K562 (cell line): Measurements from ENCODE around the gene NBPF4. TPM values are rescaled to one million over a fixed set of nuclear protein-coding genes. Genes with fewer than 3 reads are reported as not detected.

Source experiments
- HDAC6 ChIP-seq: IDR thresholded peaks from 2 replicates; pipeline ENCODE4 v1.6.1; 2012; ENCODE audit warnings: low read depth, mild to moderate bottlenecking, control low read depth, inconsistent platforms, low read length, moderate library complexity
- MAFK ChIP-seq: IDR thresholded peaks from 2 replicates; pipeline ENCODE4 v1.6.1; 2011; ENCODE audit warnings: low read length, improper control_type of control experiment
- MTF1 ChIP-seq: fragments of 250-450 bp; sonication (Bioruptor Pico); IDR thresholded peaks from 2 replicates; pipeline ENCODE4 v1.9.0; 2021; ENCODE audit warnings: moderate library complexity, mild to moderate bottlenecking, inconsistent platforms, borderline replicate concordance
- NCOR1 ChIP-seq: fragments of 450-650 bp; IDR thresholded peaks from 2 replicates; pipeline ENCODE4 v1.6.1; 2016; ENCODE audit warnings: mild to moderate bottlenecking, moderate library complexity
- POLR2AphosphoS5 ChIP-seq: IDR thresholded peaks from 2 replicates; pipeline ENCODE4 v1.6.1; 2011; ENCODE audit warnings: mild to moderate bottlenecking, low read depth, low read length, moderate library complexity; ENCODE audit not compliant: control insufficient read depth, insufficient read depth
- PRPF4 ChIP-seq: fragments of 200-400 bp; formaldehyde crosslinking; IDR thresholded peaks from one replicate; pipeline ENCODE4 v1.6.1; 2017; ENCODE audit warnings: low read length, low read depth, mild to moderate bottlenecking; ENCODE audit not compliant: insufficient read depth, poor library complexity, severe bottlenecking
- SMARCA4 ChIP-seq: fragments of 450-650 bp; IDR thresholded peaks from 2 replicates; pipeline ENCODE4 v1.6.1; 2016
- TCF3 ChIP-seq: sonication (generic); formaldehyde crosslinking; IDR thresholded peaks from 2 replicates; pipeline ENCODE4 v1.4.0; 2020; ENCODE audit warnings: mild to moderate bottlenecking, missing genetic modification reagents
- polyA plus RNA-seq, 8 experiments: library from polyadenylated mRNA; depleted of rRNA in 4 of 8; stranded (reverse) in 5 of 8; unstranded in 3 of 8; fragments of >200 nt; fragmentation: Nextera tagmentation in 2 of 8; fragmentation: Illumina TruSeq in 1 of 8; extraction: Ambion mirVana in 2 of 8; extraction: Trizol in 1 of 8; gene quantifications; 2 replicates each; pipeline versions ENCODE4 v1.2.1 to v1.2.3, GENCODE V29; 2011 to 2014; ENCODE audit warnings: inconsistent platforms in 1 of 8, missing spikeins in 1 of 8
- total RNA-seq, 7 experiments: library from RNA; depleted of rRNA in 6 of 7; stranded (reverse); fragments of >200 nt in 6 of 7; fragmentation: Illumina TruSeq in 2 of 7; extraction: Trizol in 2 of 7; gene quantifications; 2 replicates each; pipeline versions ENCODE4 v1.2.1 to v1.2.3, GENCODE V29; 2011 to 2021; ENCODE audit warnings: low replicate concordance in 1 of 7
- TF ChIP-seq, protein P1 (sequence below): IDR thresholded peaks from 2 replicates; pipeline ENCODE4 v1.6.1; 2014; ENCODE audit warnings: antibody characterized with exemption
- TF ChIP-seq, protein P2 (sequence below): fragments of 450-650 bp; formaldehyde crosslinking; IDR thresholded peaks from 2 replicates; pipeline ENCODE4 v1.4.0; 2022; ENCODE audit warnings: missing genetic modification characterization
- TF ChIP-seq, protein P3 (sequence below), 2 experiments: fragments of 450-650 bp; formaldehyde crosslinking in 1 of 2; IDR thresholded peaks; 2 replicates each; pipeline versions ENCODE4 v1.4.0 to v1.6.1; 2014 to 2020; ENCODE audit warnings: mild to moderate bottlenecking in 2 of 2, borderline replicate concordance in 1 of 2, low read depth in 1 of 2

Gene NBPF4
- total and polyA plus RNA-seq, 9 of the 15 experiments (the other 6 are each of a cell fraction or from before 2014, with no cell fraction given), result 3.6 to 10.4 (median 5.9) TPM

DNA sequence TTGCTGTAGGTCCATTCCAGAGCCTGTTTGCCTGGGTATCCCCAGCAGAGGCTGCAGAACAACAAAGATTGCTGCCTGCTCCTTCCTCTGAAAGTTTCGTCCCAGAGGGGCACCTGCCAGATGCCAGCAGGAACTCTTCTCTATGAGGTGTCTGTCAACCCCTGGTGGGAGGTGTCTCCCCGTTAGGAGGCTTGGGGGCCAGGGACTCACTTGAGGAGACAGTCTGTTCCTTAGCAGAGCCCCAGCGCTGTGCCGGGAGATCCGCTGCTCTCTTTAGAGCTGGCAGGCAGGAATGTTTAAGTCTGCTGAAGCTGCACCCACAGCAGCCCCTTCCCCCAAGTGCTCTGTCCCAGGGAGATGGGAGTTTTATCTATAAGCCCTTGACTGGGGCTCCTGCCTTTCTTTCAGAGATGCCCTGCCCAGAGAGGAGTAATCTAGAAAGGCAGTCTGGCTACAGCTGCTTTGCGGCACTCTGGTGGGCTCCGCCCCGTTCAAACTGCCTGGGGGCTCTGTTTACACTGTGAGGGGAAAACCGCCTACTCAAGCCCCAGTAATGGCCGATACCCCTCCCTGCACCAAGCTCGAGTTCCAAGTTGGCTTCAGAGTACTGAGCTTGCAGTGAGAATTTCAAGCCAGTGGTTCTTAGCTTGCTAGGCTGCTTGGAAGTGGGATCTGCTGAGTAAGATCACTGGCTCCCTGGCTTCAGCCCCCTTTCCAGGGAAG, 35.0 kb downstream of the NBPF4 start (continued):
- TF ChIP-seq, protein P1, sequence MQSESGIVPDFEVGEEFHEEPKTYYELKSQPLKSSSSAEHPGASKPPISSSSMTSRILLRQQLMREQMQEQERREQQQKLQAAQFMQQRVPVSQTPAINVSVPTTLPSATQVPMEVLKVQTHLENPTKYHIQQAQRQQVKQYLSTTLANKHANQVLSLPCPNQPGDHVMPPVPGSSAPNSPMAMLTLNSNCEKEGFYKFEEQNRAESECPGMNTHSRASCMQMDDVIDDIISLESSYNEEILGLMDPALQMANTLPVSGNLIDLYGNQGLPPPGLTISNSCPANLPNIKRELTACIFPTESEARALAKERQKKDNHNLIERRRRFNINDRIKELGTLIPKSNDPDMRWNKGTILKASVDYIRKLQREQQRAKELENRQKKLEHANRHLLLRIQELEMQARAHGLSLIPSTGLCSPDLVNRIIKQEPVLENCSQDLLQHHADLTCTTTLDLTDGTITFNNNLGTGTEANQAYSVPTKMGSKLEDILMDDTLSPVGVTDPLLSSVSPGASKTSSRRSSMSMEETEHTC, result no peak
- TF ChIP-seq PRPF4 (no peak), MTF1 (CRISPR knock-in tag) (no peak), HDAC6 (no peak), TCF3 (CRISPR knock-in tag) (0 out of 2 replicates have a peak, but pooled peaks have one; percentile 21), POLR2AphosphoS5 (0 out of 2 replicates have a peak, but pooled peaks have one; percentile 28), MAFK (no peak), NCOR1 (peak; percentile 39; the same call in 1 of the 2 replicates), SMARCA4 (no peak)
- TF ChIP-seq, protein P2, sequence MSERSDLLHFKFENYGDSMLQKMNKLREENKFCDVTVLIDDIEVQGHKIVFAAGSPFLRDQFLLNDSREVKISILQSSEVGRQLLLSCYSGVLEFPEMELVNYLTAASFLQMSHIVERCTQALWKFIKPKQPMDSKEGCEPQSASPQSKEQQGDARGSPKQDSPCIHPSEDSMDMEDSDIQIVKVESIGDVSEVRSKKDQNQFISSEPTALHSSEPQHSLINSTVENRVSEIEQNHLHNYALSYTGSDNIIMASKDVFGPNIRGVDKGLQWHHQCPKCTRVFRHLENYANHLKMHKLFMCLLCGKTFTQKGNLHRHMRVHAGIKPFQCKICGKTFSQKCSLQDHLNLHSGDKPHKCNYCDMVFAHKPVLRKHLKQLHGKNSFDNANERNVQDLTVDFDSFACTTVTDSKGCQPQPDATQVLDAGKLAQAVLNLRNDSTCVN, result no peak
- TF ChIP-seq, protein P3, sequence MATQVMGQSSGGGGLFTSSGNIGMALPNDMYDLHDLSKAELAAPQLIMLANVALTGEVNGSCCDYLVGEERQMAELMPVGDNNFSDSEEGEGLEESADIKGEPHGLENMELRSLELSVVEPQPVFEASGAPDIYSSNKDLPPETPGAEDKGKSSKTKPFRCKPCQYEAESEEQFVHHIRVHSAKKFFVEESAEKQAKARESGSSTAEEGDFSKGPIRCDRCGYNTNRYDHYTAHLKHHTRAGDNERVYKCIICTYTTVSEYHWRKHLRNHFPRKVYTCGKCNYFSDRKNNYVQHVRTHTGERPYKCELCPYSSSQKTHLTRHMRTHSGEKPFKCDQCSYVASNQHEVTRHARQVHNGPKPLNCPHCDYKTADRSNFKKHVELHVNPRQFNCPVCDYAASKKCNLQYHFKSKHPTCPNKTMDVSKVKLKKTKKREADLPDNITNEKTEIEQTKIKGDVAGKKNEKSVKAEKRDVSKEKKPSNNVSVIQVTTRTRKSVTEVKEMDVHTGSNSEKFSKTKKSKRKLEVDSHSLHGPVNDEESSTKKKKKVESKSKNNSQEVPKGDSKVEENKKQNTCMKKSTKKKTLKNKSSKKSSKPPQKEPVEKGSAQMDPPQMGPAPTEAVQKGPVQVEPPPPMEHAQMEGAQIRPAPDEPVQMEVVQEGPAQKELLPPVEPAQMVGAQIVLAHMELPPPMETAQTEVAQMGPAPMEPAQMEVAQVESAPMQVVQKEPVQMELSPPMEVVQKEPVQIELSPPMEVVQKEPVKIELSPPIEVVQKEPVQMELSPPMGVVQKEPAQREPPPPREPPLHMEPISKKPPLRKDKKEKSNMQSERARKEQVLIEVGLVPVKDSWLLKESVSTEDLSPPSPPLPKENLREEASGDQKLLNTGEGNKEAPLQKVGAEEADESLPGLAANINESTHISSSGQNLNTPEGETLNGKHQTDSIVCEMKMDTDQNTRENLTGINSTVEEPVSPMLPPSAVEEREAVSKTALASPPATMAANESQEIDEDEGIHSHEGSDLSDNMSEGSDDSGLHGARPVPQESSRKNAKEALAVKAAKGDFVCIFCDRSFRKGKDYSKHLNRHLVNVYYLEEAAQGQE (IDR thresholded peaks at IDR 0.05; ENCODE audit: borderline replicate concordance), result 0 out of 2 replicates have a peak, but pooled peaks have one; percentile 2
- TF ChIP-seq, protein P3 (CRISPR knock-in tag; IDR thresholded peaks at IDR 0.05; ENCODE audit: low read depth), result no peak
